ENCODE results near the gene APOBEC3B.
"Not testable (repeated sequence)": the region's sequence is repeated elsewhere in the genome, so short reads cannot be mapped to it uniquely, and the experiment has no call there.

Gene APOBEC3B

DNA sequence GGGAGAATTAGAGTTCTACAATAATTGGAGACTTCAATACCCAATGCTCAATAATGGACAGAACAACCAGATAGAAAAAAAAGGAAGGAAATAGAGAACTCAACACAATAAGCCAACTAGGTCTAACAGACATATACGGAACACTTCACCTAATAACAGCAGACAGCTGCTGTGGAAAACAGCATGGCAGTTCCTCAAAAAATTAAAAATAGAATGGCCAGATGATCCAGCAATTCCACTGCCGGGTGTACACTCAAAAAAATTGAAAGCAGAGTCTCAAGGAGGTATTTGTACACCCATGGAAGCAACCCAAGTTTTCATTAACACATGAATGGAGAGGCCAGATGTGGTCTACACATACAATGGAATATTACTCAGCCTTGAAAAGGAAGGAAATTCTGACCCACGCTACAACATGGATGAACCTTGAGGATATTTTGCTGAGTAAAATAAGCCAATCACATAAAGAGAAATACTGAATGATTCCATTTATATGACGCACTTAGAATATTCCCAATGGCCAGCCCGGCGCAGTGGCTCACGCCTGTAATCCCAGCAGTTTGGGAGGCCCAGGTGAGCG is 26.2 kb downstream of the APOBEC3B start:
- DNase-seq: not testable (repeated sequence)

DNA sequence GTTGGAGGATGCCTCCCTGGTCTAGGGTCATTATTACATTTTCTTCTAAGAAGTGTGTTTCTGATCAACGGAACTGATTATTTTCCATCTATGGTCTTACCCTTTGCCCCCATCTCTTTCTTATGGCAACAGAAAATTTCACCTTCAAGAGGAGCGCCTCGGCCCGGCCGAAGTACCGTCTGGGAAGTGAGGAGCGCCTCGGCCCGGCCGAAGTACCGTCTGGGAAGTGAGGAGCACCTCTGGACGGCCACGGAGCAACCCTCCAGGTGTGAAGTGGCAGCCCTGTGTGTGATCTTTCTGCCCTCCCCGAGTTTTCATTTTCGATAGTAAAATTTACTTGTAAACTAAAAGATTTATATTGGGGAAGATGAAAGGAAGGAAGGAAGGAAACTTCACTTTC is 28.8 kb downstream of the APOBEC3B start:
- no peak for DNase-seq

DNA sequence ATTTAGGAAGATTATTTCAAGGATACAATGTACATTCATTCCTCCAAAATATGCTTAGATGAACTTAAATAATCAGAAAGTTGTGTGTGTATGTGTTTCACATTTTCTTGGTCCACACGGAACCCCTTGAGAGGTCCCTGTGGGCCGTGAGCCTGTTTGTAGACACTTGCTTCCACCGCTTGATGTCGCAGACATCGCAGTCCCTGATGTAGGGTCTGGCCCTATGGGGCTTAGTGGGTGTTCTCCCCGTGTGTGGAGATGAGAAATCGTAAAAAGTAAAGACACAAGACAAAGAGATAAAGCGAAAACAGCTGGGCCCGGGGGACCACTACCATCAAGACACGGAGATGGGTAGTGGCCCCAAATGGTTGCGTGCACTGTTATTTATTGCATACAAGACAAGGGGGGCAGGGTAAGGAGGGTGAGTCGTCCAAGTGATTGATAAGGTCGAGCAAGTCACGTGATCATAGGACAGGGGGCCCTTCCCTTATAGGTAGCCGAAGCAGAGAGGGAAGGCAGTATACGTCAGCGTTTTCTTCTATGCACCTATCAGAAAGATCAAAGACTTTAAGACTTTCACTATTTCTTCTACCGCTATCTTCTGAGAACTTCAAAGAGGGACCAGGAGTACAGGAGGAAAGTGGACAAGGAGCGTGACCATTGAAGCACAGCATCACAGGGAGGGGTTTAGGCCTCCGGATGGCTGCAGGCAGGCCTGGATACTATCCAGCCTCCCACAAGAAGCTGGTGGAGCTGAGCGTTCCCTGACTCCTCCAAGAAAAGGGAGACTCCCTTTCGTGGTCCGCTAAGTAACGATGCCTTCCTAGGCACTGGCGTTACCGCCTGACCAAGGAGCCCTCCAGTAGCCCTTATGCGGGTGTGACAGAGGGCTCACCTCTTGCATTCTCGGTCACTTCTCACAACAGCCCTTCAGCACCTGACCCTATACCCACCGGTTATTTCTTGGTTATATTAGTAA is 30.7 kb downstream of the APOBEC3B start:
- DNase-seq: no peak

DNA sequence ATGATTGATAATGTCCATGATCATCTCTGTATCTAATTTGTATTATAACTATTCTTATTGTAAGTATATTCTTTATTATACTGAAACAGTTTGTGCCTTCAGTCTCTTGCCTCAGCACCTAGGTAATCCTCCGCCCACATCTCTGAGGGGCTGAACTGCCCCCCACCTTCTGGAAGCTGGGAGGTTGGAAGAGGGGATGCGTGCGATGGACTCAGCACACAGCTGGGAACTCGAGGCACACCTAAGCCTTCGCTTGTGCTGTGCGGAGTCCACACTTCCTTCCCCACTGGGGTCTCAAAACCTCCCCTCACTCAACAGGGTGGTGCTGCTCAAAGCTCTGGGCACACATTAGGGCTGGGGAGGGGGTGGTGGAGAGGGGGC is 31.4 kb downstream of the APOBEC3B start:
- DNase-seq: not testable (repeated sequence)

DNA sequence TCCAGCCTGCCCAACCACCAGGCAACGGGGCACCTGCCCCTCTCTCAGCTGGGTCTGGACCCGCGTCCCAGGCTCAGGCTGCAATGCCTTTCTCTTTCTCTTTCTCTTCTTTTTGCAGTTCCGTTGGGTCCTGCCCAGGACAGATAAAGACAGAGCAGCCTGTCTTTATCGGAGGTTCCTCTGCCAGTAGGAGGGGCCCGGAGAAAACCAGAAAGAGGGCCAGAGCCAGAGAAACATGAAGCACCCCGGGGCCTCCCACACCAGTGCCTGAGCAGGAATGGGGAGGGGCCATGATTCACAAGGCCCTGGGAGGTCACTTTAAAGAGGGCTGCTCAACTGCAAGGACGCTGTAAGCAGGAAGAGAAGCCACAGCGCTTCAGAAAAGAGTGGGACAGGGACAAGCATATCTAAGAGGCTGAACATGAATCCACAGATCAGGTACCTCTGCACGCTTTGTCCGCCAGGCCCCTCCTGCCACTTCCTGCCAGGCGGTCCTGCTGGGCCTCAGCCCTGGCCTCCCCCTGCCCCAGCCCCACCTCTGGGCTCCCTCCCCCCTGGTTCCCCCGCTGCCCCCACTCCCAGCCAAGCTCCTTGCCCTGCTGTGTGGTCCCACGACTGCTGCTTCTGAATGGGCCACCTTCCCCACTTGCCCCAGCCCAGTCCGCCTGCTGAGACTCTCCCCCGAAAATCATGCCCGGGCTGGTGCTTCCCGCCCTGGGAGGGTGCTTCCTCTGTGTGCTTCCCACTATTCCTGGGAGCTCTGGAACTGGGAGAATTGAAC is 32.0 kb downstream of the APOBEC3B start, which contains the start of gene APOBEC3C:
TSS of gene APOBEC3C (plus strand) at position 316 of the 781 bp plus-strand sequence. CDS start at position 422, 106 bp downstream.
- no peak for DNase-seq

DNA sequence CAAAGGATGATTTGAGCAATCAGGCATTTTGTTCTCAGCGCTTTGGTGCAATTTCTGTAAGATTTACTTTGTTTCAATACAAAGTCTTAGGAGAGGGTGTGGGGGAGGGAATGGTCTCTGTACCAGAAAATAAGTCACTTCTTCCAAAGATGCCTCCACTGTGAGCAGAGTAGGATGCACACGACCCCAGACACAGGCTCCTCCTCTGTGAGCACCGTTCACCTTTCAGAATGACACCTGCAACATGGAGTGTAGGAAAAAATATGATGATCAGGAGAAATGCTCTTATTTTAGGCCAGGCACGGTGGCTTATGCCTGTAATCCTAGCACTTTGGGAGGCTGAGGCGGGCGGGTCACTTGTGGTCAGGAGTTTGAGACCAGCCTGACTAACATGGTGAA is 32.6 kb downstream of the APOBEC3B start:
- DNase-seq: not testable (repeated sequence)

DNA sequence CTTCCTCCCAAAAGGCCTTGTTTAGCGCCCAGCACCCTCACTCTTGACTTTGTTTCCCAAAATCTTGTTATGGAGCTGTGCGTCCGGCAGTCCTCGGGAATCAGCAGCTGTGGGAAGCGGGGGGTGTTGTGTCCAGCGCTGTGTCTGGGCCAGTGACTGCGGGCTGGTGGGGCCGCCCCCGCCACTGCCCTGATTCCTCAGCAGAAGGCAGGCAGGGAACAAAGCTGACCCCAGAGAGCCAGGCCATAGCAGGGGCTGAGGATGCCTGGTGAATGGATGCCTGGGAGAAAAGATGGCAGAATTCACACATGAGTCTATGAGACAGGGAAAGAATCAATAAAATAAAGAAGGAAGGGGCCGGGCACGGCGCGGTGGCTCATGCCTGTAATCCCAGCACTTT is 34.4 kb downstream of the APOBEC3B start:
- DNase-seq: no peak

DNA sequence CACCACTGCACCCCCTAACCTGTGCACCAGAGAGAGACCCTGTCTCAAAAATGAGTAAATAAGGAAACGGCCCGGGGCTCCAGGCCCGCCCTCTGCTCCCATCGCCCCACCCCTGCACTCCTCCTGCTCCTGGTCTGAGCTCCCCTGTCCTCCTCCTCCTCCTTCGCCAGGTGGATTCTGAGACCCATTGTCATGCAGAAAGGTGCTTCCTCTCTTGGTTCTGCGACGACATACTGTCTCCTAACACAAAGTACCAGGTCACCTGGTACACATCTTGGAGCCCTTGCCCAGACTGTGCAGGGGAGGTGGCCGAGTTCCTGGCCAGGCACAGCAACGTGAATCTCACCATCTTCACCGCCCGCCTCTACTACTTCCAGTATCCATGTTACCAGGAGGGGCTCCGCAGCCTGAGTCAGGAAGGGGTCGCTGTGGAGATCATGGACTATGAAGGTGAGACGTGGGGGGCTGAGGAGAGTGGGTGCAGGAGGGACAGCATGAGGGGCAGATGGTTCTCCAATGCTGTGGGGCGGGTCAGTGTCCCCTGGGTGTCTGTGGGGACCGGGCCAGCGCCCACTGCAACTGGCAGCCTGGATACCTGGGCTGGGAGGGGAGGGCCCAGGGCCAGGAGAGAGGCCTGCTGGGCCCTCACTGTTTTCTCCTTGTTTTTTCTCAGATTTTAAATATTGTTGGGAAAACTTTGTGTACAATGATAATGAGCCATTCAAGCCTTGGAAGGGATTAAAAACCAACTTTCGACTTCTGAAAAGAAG is 35.6 kb downstream of the APOBEC3B start:
- DNase-seq: no peak

DNA sequence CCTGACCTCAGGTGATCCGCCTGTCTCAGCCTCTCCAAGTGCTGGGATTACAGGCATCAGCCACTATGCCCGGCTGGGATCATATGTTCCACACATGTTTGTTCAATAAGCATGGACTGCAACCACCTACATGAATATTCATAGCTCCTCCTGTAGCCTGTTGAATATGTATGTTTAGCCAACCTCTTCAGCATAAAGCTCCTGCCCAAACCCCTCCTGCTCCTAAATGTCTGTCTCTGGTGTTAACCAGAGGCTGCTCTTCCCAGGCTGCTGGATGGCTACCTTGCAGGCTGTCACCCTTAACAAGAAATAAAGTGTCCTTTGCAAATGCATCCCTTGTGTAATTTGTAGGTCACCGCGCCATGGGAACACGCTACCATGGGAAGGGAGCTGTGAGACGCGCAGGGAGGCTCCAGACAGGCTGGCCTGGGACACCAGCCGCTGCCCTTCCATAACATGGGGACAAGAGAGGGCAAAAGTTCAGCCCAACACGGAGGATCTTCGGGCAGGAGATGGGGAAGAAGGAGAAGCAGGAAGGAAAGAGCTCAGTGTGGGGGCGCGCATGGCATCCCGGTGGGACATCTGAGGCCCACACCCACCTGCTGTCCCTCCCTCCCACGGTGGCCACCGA is 38.0 kb downstream of the APOBEC3B start:
- DNase-seq: not testable (repeated sequence)

DNA sequence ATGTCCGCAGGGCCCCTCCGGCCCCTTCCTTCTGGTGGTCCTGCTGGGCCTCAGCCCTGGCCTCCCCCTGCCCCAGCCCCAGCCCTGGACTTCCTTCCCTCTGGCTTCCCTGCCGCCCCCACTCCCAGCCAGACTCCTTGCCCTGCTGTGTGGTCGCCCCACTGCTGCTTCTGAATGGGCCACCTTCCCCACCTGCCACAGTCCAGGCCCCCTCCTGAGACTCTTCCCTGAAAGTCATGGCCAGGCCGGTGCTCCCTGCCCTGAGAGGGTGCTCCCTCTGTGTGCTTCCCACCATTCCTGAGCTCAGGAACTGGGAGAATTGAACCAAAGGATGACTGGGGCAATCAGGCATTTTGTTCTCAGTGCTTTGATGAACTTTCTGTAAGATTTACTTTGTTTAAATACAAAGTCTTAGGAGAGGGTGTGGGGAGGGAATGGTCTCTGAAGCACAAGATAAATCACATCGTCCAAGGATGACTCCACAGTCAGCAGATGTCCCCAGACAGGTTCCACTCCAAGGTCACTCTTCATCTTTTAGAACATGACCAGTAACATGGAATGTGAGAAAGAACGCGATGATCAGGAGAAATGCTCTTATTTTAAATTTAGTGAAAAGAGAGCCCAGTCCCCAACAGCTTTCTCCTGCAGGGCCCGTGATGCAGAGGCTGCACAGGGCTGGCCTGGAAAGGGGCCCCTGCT is 39.6 kb downstream of the APOBEC3B start:
- DNase-seq: no peak

DNA sequence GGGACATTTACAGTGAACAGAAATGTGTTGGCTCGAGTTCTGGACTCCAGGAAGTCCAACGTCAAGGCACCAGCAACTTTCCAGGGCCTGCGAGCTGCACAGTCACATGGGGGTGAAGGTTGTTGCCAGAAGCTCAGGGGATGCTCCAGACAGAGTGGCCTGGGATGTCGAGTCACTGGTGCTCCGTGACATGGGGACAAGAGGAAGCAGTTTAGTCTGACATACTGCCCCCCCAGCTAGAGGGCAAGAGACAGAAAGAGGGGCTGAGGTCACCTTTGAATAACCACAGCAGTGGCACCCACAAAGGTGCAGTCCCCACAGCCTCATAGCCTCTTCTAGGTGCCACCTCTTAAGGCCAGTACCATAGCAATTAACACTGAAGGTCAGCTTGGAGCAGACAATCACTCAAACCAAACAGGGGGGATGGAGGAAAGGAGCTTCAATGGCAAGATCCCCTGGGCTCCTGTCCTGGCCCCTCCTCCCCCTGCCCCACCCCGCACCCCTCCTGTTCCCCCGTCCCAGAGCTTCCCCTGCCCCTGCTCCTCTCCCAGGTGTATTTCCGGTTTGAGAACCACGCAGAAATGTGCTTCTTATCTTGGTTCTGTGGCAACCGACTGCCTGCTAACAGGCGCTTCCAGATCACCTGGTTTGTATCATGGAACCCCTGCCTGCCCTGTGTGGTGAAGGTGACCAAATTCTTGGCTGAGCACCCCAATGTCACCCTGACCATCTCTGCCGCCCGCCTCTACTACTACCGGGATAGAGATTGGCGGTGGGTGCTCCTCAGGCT is 42.6 kb downstream of the APOBEC3B start:
- DNase-seq: no peak

DNA sequence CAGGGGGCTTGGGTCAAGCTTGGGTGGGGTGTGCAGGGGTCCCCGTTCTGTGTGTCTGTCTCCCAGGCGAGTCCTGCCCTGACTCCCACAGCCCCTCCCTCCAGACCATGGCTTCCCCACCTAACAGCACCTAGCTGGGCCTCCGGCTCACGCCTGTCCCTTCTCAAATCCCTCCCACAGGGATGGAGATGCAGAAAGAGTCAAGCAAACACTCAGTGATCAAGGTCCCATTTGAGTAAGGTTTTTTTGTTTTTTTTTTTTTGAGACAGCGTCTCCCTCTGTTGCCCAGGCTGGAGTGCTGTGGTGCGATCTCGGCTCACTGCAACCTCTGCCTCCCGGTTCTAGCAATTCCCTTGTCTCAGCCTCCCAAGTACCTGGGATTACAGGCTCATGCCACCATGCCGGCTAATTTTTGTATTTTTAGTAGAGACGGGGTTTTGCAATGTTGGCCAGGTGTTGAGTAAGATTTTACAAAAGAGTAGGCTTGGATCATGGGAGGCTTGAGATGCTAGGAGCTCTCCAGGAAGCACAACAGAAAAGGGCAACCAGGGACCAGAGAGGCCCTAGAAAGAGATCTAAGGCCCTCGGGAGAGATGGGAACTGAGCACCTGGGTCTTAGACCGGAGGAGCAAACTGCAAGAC is 44.5 kb downstream of the APOBEC3B start:
- no peak for DNase-seq

DNA sequence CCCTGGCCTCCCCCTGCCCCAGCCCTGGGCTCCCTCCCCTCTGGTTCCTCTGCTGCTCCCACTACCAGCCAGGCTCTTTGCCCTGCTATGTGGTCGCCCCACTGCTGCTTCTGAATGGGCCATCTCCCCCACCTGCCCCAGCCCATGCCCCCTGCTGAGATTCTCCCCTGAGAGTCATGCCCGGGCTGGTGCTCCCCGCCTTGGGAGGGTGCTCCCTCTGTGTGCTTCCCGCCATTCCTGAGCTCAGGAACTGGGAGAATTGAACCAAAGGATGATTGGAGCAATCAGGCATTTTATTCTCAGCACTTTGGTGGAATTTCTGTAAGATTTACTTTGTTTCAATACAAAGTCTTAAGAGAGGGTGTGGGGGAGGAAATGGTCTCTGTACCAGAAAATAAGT is 45.6 kb downstream of the APOBEC3B start:
- DNase-seq: no peak

DNA sequence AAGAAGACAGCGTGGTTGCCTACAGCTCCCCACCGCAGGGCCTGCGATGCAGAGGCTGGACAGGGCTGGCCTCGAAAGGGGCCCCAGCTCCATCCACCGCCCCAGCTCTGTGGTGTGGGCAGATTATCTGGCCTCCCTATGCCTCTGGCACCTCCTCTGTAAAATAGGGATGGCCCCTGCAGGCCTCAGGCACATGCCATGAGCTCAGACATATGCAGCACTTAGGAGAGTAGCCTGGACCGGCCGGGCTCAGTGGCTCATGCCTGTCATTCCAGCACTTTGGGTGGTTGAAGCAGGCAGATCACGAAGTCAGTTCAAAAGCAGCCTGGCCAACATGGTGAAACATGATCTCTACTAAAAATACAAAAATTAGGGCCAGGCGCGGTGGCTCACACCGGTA is 46.1 kb downstream of the APOBEC3B start:
- DNase-seq: no peak

DNA sequence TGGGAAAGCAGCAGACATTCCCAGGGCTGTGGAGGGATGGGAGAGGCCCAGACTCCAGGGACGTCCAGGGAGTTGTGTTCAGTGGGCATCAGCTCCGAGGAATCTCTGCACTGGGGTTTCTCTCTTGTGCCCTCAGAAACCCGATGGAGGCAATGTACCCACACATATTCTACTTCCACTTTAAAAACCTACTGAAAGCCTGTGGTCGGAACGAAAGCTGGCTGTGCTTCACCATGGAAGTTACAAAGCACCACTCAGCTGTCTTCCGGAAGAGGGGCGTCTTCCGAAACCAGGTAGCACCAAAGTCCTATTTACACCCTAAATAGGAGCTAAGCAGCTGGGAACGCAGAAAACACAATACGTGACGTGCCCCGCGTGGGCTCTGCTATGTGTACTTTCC is 47.1 kb downstream of the APOBEC3B start:
- DNase-seq: no peak

DNA sequence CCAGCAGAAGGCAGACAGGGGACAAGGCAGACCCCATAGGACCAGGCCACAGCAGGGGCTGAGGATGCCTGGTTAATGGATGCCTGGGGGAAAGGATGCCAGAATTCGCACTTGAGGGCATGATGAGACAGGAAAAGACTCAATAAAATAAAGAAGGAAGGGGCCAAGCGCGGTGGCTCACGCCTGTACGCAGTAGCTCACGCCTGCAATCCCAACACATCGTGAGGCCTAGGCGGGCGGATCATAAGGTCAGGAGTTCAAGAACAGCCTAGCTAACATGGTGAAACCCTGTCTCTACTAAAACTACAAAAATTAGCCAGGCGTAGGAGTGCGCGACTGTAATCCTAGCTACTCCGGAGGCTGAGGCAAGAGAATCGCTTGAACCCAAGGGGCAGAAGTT is 48.6 kb downstream of the APOBEC3B start:
- DNase-seq: no peak

DNA sequence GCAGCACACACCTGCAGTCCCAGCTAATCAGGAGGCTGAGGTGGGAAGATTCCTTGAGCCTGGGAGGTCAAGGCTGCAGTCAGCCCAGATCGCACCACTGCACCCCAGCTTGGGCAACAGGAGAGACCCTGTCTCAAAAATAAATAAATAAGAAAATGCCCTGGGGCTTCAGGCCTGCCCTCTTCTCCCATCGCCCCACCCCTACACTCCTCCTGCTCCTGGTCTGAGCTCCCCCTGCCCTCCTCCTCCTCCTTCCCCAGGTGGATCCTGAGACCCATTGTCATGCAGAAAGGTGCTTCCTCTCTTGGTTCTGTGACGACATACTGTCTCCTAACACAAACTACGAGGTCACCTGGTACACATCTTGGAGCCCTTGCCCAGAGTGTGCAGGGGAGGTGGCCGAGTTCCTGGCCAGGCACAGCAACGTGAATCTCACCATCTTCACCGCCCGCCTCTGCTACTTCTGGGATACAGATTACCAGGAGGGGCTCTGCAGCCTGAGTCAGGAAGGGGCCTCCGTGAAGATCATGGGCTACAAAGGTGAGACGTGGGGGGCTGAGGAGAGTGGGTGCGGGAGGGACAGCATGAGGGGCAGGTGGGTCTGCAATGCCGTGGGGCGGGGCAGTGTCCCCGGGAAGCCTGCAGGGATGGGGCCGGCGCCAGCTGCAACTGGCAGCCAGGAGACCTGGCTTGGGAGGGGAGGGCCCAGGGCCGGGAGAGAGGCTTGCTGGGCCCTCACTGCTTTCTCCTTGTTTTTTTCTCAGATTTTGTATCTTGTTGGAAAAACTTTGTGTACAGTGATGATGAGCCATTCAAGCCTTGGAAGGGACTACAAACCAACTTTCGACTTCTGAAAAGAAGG is 49.5 kb downstream of the APOBEC3B start:
- DNase-seq: not testable (repeated sequence)

DNA sequence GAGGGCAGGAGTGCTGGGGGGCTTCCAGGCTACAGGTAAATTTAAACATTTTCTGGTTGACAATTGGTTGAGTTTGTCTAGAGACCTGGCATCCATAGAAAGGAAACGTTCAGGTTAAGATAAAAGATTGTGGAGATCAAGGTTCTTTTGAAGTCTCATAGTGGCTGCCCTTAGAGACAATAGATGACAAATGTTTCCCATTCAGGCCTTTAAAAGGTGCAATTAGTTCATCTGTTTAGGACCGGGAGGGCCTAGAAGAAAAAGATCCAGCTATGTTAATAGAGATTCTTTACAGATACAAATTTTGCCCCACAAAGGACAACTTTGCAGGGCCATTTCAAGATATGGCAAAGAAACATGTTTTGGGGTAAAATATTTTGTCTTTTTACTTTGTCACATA is 54.9 kb downstream of the APOBEC3B start:
- DNase-seq: not testable (repeated sequence)

Measured in NCI-H1436 treated with DMSO at 0.1 percent for 48 hours (cell line).